ENCODE measurements around the gene LTV1. TPM values are rescaled to one million over a fixed set of nuclear protein-coding genes. Genes with fewer than 3 reads are reported as not detected.
A peak's percentile ranks its signal among the peaks of the same experiment; 100 is the strongest.

The LTV1 gene
- total and polyA plus RNA-seq, 2 donors (not counting 3 experiments of a cell fraction or from before 2014, with no cell fraction given), result 5.2 to 26.9 TPM

GRCh38 chr6:143842461-143842901, 657 bp upstream of the LTV1 start:
- H3K9me1 ChIP-seq (replicated peaks; ENCODE audit: control insufficient read depth, extremely low read depth, insufficient read depth, low read length), result no peaks in the 10 kb centered on the region
- FAIRE-seq (peak; percentile 40), DNase-seq (ENCODE audit: low read depth, low spot score) (no peak)
- peak overlapping the region; percentile 90 for H3K27ac ChIP-seq (ENCODE audit: insufficient read depth, low read depth, low read length)
- H3K27me3 ChIP-seq (ENCODE audit: control insufficient read depth in 2 of 2, insufficient read depth in 2 of 2, low read length in 2 of 2), result no peaks in the 10 kb centered on the region
- dilution Hi-C loops (cut with MboI; ENCODE audit: extremely low pct_ligation_motif_present, low sequenced_read_pairs), result no loop called here
- H4K20me1 ChIP-seq (replicated peaks; ENCODE audit: control insufficient read depth, extremely low read depth, insufficient read depth, low read length), result no peaks in the 10 kb centered on the region
- BruUV-seq (replicated peaks), result TSS peak; percentile 98
- H3K4me1 ChIP-seq (ENCODE audit: control insufficient read depth, extremely low read depth, insufficient read depth, low read length), result peaks cover 9% of the 10 kb centered on the region
- peaks cover 11 to 19% of the 10 kb centered on the region in 2 experiments for H3K36me3 ChIP-seq (ENCODE audit: control insufficient read depth in 2 of 2, extremely low read depth in 1 of 2, insufficient read depth in 2 of 2, low read length in 2 of 2)
- H3K79me2 ChIP-seq (ENCODE audit: control insufficient read depth, insufficient read depth, low read length), result peaks cover 27% of the 10 kb centered on the region
- H3K4me2 ChIP-seq (ENCODE audit: insufficient read depth, low read length), result peak overlapping the region; percentile 80
- intact Hi-C loops (cut with micrococcal nuclease), result loop anchor here (2.0 kb wide), 3 partner anchors 146 to 164 kb away; no protein-coding TSS in a partner anchor
- CTCF ChIA-PET, result interaction anchor here (0.7 to 4.2 kb wide), 9 partner anchors 14 to 267 kb away, joined by 3 to 40 read pairs (median 4); no protein-coding TSS in a partner anchor
- H3K9me3 ChIP-seq (replicated peaks; ENCODE audit: control insufficient read depth, insufficient read depth, low read length), result no peaks in the 10 kb centered on the region
- H2AFZ ChIP-seq (ENCODE audit: low read depth, low read length), result peak overlapping the region; percentile 89
- peak overlapping the region; percentile 91 for H3K9ac ChIP-seq (replicated peaks; ENCODE audit: extremely low read depth, insufficient read depth, low read length)
- POLR2A ChIA-PET, result interaction anchor here (0.6 to 1.4 kb wide), 2 partner anchors 20 to 64 kb away, joined by 3 to 11 read pairs; no protein-coding TSS in a partner anchor
- peak overlapping the region; percentile 46 to 82 (median 49) for H3K4me3 ChIP-seq (replicated peaks in 1 of 3; ENCODE audit: insufficient read depth in 1 of 3, low read depth in 1 of 3, low read length in 3 of 3)
- TF ChIP-seq EZH2 (IDR thresholded peaks at IDR 0.05; ENCODE audit: borderline replicate concordance, low read depth, low read length, severe bottlenecking) (no peak), MYC (IDR thresholded peaks at IDR 0.05; ENCODE audit: low read depth, low read length) (no peak), MAX (IDR thresholded peaks at IDR 0.05; ENCODE audit: insufficient read depth, insufficient read length) (no peak), JUN (IDR thresholded peaks at IDR 0.05; ENCODE audit: borderline replicate concordance, insufficient read depth, insufficient read length, low read depth) (no peak), POLR2A (IDR thresholded peaks at IDR 0.05; ENCODE audit: low read depth, low read length) (no peak), CTCF (IDR thresholded peaks at IDR 0.05; ENCODE audit: extremely low read depth in 1 of 2, insufficient read depth in 1 of 2, low read depth in 1 of 2, low read length in 2 of 2) (no peak)

Data from endothelial cell of umbilical vein (primary cell).